ENCODE data around the gene CACNA1C. TPM values are rescaled to one million over a fixed set of nuclear protein-coding genes. Genes with fewer than 3 reads are reported as not detected.

The CACNA1C gene
- total and polyA plus RNA-seq, 10 of the 15 experiments (the other 5 are each of a cell fraction or from before 2014, with no cell fraction given) = under 0.01 to 0.15 (median 0.09) TPM; not detected in 5

DNA sequence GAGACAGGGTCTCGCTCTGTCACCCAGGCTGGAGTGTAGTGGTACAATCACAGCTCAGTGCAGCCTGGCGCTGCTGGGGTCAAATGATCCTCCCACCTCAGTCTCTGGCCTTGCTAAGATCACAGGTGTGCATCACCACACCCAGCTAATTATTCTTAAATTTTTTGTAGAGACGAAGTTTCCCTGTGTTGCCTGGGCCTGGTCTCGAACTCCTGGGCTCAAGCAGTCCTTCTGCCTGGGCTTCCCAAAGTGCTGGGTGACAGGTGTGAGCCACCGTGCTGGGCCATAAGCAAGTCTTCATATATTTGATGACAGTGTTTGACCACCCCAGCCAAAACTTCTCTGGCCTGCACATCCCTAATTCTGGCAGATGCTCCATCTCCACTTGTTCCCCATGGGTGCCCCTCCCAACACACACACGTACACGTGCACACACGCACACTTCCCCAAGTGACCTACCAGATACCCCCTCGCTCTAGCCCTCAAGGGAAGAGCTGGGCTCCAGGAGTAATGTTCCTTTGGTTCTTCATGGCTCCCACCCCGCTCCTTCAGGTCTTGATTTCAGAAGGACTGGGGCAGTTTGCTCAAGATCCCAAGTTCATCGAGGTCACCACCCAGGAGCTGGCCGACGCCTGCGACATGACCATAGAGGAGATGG lies 637.7 kb downstream of the CACNA1C start (continued):
- TF ChIP-seq, protein P1, sequence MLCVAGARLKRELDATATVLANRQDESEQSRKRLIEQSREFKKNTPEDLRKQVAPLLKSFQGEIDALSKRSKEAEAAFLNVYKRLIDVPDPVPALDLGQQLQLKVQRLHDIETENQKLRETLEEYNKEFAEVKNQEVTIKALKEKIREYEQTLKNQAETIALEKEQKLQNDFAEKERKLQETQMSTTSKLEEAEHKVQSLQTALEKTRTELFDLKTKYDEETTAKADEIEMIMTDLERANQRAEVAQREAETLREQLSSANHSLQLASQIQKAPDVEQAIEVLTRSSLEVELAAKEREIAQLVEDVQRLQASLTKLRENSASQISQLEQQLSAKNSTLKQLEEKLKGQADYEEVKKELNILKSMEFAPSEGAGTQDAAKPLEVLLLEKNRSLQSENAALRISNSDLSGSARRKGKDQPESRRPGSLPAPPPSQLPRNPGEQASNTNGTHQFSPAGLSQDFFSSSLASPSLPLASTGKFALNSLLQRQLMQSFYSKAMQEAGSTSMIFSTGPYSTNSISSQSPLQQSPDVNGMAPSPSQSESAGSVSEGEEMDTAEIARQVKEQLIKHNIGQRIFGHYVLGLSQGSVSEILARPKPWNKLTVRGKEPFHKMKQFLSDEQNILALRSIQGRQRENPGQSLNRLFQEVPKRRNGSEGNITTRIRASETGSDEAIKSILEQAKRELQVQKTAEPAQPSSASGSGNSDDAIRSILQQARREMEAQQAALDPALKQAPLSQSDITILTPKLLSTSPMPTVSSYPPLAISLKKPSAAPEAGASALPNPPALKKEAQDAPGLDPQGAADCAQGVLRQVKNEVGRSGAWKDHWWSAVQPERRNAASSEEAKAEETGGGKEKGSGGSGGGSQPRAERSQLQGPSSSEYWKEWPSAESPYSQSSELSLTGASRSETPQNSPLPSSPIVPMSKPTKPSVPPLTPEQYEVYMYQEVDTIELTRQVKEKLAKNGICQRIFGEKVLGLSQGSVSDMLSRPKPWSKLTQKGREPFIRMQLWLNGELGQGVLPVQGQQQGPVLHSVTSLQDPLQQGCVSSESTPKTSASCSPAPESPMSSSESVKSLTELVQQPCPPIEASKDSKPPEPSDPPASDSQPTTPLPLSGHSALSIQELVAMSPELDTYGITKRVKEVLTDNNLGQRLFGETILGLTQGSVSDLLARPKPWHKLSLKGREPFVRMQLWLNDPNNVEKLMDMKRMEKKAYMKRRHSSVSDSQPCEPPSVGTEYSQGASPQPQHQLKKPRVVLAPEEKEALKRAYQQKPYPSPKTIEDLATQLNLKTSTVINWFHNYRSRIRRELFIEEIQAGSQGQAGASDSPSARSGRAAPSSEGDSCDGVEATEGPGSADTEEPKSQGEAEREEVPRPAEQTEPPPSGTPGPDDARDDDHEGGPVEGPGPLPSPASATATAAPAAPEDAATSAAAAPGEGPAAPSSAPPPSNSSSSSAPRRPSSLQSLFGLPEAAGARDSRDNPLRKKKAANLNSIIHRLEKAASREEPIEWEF (IDR thresholded peaks at IDR 0.05; ENCODE audit: insufficient replicate concordance, low read depth, low read length) = no peak

DNA sequence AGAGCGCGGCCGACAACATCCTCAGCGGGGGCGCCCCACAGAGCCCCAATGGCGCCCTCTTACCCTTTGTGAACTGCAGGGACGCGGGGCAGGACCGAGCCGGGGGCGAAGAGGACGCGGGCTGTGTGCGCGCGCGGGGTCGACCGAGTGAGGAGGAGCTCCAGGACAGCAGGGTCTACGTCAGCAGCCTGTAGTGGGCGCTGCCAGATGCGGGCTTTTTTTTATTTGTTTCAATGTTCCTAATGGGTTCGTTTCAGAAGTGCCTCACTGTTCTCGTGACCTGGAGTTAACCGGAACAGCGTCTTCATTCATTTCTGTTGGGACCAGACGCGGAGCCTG lies 638.2 kb downstream of the CACNA1C start:
- ChIA-PET CTCF (no interaction called here), SMC1A (ENCODE audit: uncharacterized antibody, unreplicated experiment) (no interaction called here), POLR2A (no interaction called here), RAD21 (ENCODE audit: unreplicated experiment) (no interaction called here)
- 1% methylated on average over 27 of the region's 28 CpGs for WGBS (ENCODE audit: insufficient coverage, insufficient replicate concordance, low lambda C conversion rate, missing lambda C conversion rate)
- Histone ChIP-seq H3K9me3 (replicated peaks; ENCODE audit: control insufficient read depth, insufficient read depth, low read length) (no peaks in the 10 kb centered on the region), H3K27me3 (replicated peaks in 1 of 2; ENCODE audit: control insufficient read depth in 2 of 2, insufficient read depth in 2 of 2, low read length in 1 of 2) (peaks cover 3 to 5% of the 10 kb centered on the region in 2 experiments; a peak in 3 of 4 replicates), H4K20me1 (ENCODE audit: control insufficient read depth, insufficient read depth) (no peaks in the 10 kb centered on the region), H3K27ac (ENCODE audit: control insufficient read depth, insufficient read depth) (no peak overlapping the region), H3K4me1 (ENCODE audit: control insufficient read depth, insufficient read depth, low read length) (peaks cover 7% of the 10 kb centered on the region), H3K4me3 (peak overlapping the region; percentile 67), H3K79me2 (ENCODE audit: control insufficient read depth, insufficient read depth, low read length) (no peaks in the 10 kb centered on the region), H3K9ac (ENCODE audit: control insufficient read depth, insufficient read depth, low read length) (no peak overlapping the region; the same call in 1 of the 2 replicates), H3K4me2 (ENCODE audit: control insufficient read depth, insufficient read depth) (peak overlapping the region; percentile 62), H3K36me3 (ENCODE audit: control insufficient read depth in 2 of 2, insufficient read depth in 2 of 2, low read length in 1 of 2) (no peaks in the 10 kb centered on the region), H2AFZ (ENCODE audit: control insufficient read depth, low read depth, low read length) (peak overlapping the region; percentile 78; the same call in 1 of the 2 replicates)
- ATAC-seq (peak; percentile 61), DNase-seq (ENCODE audit: low read depth, low spot score) (no peak), FAIRE-seq (no peak)
- in situ Hi-C loops (cut with MboI) = no loop called here
- intact Hi-C loops (cut with micrococcal nuclease; ENCODE audit: unreplicated experiment) = no loop called here
- TF ChIP-seq HCFC1 (IDR thresholded peaks at IDR 0.05; ENCODE audit: low read length) = no peak
- TF ChIP-seq, protein P2, sequence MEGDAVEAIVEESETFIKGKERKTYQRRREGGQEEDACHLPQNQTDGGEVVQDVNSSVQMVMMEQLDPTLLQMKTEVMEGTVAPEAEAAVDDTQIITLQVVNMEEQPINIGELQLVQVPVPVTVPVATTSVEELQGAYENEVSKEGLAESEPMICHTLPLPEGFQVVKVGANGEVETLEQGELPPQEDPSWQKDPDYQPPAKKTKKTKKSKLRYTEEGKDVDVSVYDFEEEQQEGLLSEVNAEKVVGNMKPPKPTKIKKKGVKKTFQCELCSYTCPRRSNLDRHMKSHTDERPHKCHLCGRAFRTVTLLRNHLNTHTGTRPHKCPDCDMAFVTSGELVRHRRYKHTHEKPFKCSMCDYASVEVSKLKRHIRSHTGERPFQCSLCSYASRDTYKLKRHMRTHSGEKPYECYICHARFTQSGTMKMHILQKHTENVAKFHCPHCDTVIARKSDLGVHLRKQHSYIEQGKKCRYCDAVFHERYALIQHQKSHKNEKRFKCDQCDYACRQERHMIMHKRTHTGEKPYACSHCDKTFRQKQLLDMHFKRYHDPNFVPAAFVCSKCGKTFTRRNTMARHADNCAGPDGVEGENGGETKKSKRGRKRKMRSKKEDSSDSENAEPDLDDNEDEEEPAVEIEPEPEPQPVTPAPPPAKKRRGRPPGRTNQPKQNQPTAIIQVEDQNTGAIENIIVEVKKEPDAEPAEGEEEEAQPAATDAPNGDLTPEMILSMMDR (IDR thresholded peaks at IDR 0.05 in 2 of 3, conservative IDR thresholded peaks at IDR 0.05 in 1 of 3; ENCODE audit: control insufficient read depth in 2 of 3, extremely low read depth in 1 of 3, insufficient read depth in 1 of 3, low read depth in 3 of 3, low read length in 3 of 3) = 0 out of 6 replicates have a peak, but pooled peaks of 2 of the 3 experiments have one; percentile 6
- BruUV-seq (replicated peaks) = no TSS peak

Data from GM12878 (cell line).